ENCODE data around the gene ZNF724.
"Not testable (repeated sequence)": the region's sequence is repeated elsewhere in the genome, so short reads cannot be mapped to it uniquely, and the experiment has no call there.

Gene ZNF724

GRCh38 chr19:23249911-23250649 is at the start of gene ZNF724:
ZNF724 (minus strand) TSS chr19:23250394; CDS start chr19:23250242, 152 bp downstream.
- DNase-seq = peak; percentile 96

GRCh38 chr19:23294141-23294540 is 43.9 kb upstream of the ZNF724 start:
- DNase-seq = no peak

GRCh38 chr19:23289966-23290365 is 39.8 kb upstream of the ZNF724 start:
- DNase-seq = not testable (repeated sequence)

- no peak for DNase-seq
Measured at GRCh38 chr19:23287620-23288019, 37.4 kb upstream of the ZNF724 start.

GRCh38 chr19:23286477-23286876 is 36.3 kb upstream of the ZNF724 start:
- DNase-seq = no peak

GRCh38 chr19:23285948-23286347 is 35.8 kb upstream of the ZNF724 start:
- DNase-seq = no peak

GRCh38 chr19:23285326-23285725 is 35.1 kb upstream of the ZNF724 start:
- not testable (repeated sequence) for DNase-seq

- DNase-seq = no peak
Measured at GRCh38 chr19:23283925-23284324, 33.7 kb upstream of the ZNF724 start.

- no peak for DNase-seq
Measured at GRCh38 chr19:23281663-23282276, 31.6 kb upstream of the ZNF724 start.

- DNase-seq = not testable (repeated sequence)
Measured at GRCh38 chr19:23278118-23278517, 27.9 kb upstream of the ZNF724 start.

GRCh38 chr19:23273590-23274412 is 23.6 kb upstream of the ZNF724 start:
- peak; percentile 90 for DNase-seq

GRCh38 chr19:23273022-23273589 is 22.9 kb upstream of the ZNF724 start:
- peak; percentile 37 for DNase-seq

- DNase-seq = no peak
Measured at GRCh38 chr19:23263870-23264590, 13.8 kb upstream of the ZNF724 start.

GRCh38 chr19:23263396-23263795 is 13.2 kb upstream of the ZNF724 start:
- DNase-seq = no peak

- no peak for DNase-seq
Measured at GRCh38 chr19:23262920-23263319, 12.7 kb upstream of the ZNF724 start.

- no peak for DNase-seq
Measured at GRCh38 chr19:23261496-23262020, 11.4 kb upstream of the ZNF724 start.

GRCh38 chr19:23260956-23261355 is 10.8 kb upstream of the ZNF724 start:
- DNase-seq = no peak

- DNase-seq = no peak
Measured at GRCh38 chr19:23259961-23260360, 9.8 kb upstream of the ZNF724 start.

GRCh38 chr19:23255700-23256099 is 5.5 kb upstream of the ZNF724 start:
- DNase-seq = no peak

- DNase-seq = peak; percentile 12
Measured at GRCh38 chr19:23254141-23254910, 4.1 kb upstream of the ZNF724 start.

- DNase-seq = not testable (repeated sequence)
Measured at GRCh38 chr19:23253256-23253655, 3.1 kb upstream of the ZNF724 start.

GRCh38 chr19:23241419-23241818 is 8.8 kb downstream of the ZNF724 start:
- DNase-seq = no peak

All from NCI-H1105 treated with DMSO at 0.1 percent for 48 hours (cell line).